CD4-positive, alpha-beta T cell treated with Interleukin-15 for 1 hour (primary cell): ENCODE results near the gene ZPR1.

Source experiments
- DNase-seq: peaks from one replicate; pipeline ENCODE4 v3.0.0-alpha.2; 2020

Gene ZPR1

GRCh38 chr11:116742104-116742503 is 45.7 kb downstream of the ZPR1 start:
- DNase-seq: no peak

DNA sequence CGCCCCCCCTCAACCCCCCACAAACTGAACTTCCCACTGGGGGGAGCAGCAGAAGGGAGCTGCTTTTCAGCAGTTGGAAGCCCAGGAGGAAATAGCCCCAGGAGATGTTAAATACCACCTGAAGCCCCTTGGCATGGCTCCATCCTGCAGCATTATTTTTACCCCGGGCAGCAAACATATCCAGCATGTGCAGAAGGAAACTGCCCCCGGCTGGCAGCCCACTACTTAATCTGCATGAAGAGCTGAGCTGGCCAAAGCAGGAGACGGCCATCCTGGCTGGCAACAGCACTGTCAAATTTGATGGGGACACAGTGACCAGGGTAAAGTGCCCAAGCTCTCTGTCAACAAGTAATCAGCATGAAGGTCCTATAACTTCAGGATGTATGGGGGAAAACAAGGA is 47.1 kb downstream of the ZPR1 start:
- no peak for DNase-seq

DNA sequence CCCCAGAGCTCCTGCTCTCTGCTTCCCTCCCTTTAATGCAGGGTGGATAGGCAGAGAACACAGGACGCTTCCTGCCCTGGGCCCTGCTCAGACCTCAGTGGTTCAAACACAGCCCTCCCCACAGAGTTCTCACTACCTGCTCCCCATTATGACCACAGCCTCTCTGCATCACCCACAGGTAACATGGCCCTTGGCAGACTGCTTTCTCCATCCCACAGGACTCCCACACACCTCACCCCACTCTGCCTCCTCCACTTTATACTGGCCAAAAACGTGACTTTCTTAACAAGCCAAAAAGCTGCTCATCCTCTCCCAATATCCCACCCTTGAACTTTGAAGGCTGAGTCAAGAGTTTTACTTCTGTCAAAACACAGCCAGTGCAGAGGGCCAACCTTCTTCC is 48.8 kb downstream of the ZPR1 start:
- DNase-seq: no peak

- no peak for DNase-seq
Observed at GRCh38 chr11:116736763-116737162, 51.1 kb downstream of the ZPR1 start.

GRCh38 chr11:116733969-116734508 is 53.8 kb downstream of the ZPR1 start:
- DNase-seq: no peak

DNA sequence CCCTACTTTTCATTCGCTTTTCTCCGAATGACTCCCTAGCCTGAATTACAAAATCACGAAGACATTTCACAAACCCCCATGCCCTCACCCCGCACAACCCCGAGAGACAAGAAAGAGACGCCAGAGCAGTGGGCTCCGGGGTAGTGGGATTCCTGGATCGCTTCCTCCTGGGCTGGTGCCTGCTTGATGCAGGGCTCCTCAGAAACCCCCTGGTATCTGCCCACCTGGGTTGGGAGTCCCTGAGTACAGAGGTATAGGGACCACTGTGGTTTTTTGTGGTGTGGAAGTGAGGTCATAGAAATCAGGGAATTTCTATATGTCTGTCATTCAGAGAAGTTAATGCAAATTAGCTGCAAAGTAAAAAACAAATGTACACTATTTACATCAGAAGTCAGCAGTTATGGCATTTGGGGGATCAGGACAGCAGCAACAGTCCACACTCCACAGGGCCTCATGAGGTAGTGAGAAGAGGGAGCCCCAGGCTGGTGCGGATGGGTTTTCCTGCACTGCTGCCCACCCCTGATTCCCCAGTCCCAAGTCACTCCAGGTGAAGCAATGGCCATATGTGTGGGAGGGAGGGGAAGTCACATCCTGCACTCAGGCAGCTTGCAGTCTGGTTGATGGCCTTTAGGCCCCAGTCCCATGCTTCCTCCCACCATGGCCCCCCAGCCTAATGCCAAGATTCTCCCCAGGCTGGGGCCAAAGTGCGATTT is 54.6 kb downstream of the ZPR1 start:
- DNase-seq: no peak

DNA sequence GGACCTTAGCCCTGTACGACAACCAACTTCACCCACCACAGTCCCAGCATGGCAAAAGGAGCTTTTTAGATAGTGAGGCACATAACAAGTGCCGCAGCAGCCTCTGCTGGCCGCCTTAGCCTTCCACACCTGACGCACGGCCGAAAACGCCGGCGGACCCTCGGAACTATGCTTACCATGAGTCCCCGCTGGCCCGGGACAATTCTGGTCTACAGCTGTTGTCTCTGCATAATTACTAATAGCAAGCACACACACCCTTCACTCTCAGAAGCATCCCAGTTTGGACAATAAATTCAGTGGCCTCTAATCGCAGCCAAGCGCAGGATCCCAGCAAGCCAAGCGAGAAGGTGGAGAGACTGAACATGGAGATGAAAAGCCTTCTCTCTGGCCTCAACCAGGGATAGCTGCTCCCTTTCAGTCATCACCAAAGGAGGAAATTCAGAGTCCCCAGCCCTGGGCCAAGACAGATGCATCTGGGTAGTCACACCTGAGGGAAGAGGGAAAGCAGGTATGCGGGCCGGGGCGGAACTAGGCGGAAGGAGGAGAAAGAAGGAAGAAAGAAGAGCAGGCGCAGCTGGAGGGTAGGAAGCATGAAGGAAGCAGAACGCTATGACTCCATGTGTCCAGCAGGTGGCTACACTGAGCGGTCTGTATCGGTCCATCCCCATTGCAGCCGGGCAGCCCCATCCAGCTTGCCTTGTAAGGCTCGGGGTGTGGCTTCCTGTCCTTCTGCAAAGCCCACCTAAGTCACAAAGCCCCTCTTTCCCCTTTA is 55.4 kb downstream of the ZPR1 start:
- peak; percentile 46 for DNase-seq

- DNase-seq: no peak
Observed at GRCh38 chr11:116731821-116732220, 56.0 kb downstream of the ZPR1 start.

- no peak for DNase-seq
Observed at GRCh38 chr11:116731097-116731761, 56.6 kb downstream of the ZPR1 start.

DNA sequence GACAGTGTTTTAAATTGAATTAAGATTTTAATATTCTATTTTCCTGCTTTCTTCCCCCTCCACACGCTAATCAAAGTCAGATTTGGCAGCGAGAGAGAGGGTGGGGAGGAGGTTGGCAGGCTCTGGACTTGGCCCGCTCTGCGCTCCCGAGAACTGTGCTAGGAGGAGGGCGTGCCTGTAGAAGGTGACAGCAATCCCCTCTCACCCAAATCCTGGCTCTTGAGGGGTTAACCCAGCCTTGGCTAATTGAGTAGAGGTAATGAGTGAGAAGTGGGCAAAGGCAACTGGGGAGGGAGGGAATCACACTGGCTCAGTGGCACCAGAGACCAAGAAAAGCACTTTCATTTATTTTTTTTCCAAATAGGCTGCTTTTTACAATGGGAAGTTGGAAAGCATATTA is 57.2 kb downstream of the ZPR1 start:
- no peak for DNase-seq

GRCh38 chr11:116730241-116730561 is 57.6 kb downstream of the ZPR1 start:
- no peak for DNase-seq

DNA sequence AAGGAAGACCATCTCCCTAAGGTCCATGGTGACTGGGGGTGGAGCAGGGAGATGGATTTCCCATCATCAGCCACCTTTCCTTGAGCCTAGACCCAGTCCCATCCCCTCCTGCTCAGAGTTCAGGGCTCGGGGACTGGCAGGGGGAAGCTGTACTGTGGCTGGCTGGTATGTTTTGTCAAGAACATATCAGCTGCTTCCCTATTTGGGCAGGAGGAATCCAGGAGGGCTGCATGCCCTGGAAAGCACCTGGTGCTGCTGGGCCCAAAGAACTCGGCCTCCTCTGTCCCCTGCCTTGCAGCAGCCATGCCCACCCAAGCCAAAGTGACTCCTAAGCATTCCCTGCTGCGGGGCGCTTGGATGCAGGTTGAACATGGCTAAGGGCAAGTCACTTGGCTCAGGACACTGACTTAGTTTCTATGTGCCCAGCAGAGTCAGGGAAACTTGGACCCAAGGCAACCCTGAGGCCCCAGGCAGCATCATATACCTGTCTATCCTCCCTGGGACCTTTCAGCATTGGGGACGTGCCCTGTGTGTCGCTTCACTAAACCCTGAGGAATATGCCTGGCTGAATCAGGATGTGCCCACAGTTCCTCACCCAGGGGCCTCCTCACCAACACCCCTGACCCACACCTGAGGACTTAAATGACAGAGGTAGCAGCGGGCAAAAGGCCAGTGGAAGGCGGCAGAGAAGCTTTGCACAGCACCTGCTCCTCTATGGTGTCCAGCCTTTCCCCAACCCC is 58.2 kb downstream of the ZPR1 start:
- no peak for DNase-seq

- DNase-seq: no peak
Observed at GRCh38 chr11:116727990-116728389, 59.8 kb downstream of the ZPR1 start.

DNA sequence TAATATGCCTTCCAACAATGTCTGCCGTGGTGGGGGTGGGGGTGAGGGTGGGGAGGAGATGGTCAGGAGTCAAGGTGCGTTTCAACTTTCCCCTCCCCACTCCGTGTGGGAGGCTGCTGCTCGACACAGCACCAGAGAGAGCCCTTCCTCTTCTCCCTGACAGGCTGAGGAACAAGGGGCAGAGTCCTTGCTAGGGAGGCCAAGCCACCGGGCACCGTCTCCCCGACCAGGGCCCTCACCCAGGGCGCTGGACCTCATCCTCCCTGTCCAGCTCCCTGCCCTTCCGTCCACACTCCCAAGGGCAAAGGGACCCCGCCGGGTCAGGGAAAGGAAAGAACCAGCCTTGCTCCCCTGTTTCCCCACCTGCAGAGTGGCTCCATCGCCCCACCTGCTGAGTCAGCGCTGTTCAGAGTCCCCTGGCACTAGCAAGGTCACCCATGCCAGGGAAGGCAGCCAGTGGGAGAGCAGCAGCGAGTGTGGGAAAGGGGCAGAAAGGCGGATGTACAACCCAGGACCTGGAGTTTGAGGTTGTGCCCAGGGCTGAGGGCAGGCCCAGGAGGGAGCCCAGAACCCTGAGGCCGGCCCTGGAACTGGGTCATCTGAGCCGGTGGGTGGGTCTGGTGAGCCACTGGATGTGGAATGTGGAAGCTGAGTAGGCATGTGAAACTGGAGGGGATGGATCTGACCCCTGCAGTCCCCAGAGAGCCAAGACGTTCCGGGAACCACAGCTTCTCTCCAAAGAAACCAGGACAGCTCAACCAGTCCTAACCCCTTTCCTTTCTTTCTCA is 62.2 kb downstream of the ZPR1 start:
- DNase-seq: no peak

DNA sequence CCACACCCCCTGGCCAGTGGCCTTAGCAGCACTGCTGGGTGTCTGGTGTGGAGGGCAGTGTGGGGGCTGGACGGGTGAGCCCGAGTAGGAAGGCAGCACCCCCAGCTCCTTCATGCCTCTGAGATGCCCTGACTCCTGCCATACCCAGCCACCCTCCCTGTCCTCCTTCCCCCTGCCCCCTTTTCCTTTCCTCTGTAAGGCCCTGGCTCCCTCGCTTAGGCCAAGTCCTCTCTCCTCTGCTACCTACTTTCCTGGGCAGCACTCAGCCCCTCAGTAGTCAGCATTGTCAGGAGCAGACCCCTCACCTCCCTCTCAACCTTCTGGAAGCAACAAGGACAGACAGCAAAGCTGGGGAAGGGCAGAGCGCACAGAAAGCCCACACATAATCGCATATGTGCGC is 63.0 kb downstream of the ZPR1 start:
- DNase-seq: no peak
